Erythroblast (primary cell): ENCODE results near the gene CISH.

Experiments used
- GATA1 ChIP-seq: IDR thresholded peaks from 2 replicates; pipeline ENCODE4 v1.6.1; 2011; ENCODE audit warnings: low read depth, mild to moderate bottlenecking, control low read depth, low read length, moderate library complexity
- POLR2A ChIP-seq: IDR thresholded peaks from 2 replicates; pipeline ENCODE4 v1.6.1; 2011; ENCODE audit warnings: mild to moderate bottlenecking, low read length

GRCh38 chr3:50605901-50606326 lies 5.7 kb downstream of the CISH start:
- TF ChIP-seq POLR2A (peak; percentile 70), GATA1 (no peak)
